HS-27A (cell line): ENCODE results near the gene NPEPPS.
"Not testable (repeated sequence)": the region's sequence is repeated elsewhere in the genome, so short reads cannot be mapped to it uniquely, and the experiment has no call there.

Experiments used
- DNase-seq: peaks from one replicate; pipeline ENCODE4 v3.0.0-alpha.2; 2012; ENCODE audit warnings: low read depth, missing footprints

NPEPPS gene

GRCh38 chr17:47562406-47562705 lies 31.4 kb downstream of the NPEPPS start:
- not testable (repeated sequence) for DNase-seq

- DNase-seq, result not testable (repeated sequence)
These were observed 36.4 kb downstream of the NPEPPS start for GRCh38 chr17:47567261-47567660.

GRCh38 chr17:47572561-47572960 lies 41.7 kb downstream of the NPEPPS start:
- DNase-seq, result not testable (repeated sequence)

DNA sequence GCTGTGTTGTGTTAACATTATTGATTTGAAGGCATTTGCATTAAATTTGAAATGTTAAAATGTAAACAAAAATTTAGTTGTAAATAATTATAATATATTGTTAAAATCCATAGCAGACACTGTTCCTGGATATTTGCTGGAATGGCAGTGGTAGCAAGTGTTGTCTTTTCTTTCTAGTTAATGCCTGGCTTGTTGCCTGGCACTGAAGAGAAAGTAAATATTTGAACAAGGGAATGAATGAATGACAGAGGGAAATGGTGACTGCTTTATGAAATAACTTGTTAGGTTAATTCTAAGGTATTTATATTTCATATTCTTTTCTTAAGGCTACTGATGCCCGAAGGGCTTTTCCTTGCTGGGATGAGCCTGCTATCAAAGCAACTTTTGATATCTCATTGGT lies 51.5 kb downstream of the NPEPPS start:
- DNase-seq, result not testable (repeated sequence)

DNA sequence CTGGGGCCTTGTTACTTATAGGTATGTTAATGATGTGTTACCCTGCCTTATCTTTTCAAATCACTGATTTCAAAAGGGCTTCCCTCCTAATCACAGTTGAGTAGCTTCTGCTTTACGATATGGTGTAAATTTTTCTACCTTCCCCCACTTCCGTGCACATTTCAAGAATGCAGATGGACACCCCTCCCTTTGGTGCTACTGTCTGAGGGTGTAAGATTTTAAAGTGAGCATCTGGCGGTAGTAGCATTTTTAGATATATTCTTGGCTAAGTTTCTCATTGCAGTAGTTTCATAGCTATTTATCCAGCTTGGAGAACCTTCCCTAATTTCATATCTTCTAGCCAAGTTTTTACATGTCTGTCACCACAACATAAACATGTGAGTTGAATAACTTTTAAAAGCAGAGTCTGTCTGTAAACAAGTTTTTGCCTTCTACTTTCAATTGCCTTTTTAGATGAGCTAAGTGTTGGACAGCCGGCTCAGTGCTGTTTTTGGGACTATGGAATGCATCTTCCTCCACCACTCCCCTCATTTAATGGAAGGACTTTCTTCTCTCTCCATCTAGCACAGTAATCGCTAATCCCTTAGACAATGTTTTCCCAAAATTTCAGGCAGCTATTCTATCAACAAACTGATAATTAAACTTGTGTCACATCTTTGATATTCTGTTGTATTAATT lies 55.6 kb downstream of the NPEPPS start:
- DNase-seq, result not testable (repeated sequence)

DNA sequence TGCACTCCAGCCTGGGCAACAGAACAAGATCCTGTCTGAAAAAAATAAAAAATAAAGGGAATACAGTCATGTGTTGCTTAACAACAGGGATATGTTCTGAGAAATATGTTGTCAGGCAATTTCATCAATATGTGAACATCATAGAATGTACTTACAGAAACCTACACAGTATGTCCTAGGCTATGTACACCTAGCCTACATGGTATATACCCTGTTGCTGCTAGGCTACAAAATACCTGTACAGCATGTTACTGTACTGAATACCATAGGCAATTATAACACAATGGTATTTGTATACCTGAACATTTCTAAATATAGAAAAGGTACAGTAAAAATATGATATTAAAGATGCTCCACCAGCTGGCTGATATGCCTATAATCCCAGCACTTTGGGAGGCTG lies 62.6 kb downstream of the NPEPPS start:
- not testable (repeated sequence) for DNase-seq

DNA sequence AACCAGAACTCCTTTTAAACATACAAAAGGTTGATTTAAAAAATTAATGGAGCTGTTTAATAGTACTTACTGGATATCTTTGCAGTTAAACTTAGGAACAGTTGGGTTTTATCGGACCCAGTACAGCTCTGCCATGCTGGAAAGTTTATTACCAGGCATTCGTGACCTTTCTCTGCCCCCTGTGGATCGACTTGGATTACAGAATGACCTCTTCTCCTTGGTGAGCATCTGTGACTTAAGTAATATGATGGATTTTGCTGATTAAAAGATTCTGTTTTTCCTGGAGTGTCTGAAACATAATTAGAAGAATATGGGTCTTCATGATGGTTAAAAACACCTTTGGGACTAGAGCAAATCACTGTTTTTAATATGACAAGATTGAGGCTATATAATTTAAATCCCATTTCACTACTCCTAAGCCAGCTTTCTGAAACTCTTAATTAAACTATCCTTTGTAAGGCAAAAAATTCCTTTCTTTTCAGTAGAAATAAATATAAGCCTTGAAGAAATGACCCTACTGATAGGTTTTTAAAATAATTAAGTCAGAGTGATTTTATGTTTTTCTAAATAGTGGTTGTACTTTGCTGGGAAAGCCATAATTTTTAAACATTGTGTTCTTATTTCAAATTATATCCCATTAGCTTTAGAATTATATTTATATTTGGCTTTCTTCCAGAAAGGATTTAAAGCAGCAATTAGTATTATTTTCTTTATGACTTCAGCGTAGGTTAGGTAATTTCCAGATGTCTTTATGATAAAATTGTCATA lies 73.1 kb downstream of the NPEPPS start:
- DNase-seq, result no peak

DNA sequence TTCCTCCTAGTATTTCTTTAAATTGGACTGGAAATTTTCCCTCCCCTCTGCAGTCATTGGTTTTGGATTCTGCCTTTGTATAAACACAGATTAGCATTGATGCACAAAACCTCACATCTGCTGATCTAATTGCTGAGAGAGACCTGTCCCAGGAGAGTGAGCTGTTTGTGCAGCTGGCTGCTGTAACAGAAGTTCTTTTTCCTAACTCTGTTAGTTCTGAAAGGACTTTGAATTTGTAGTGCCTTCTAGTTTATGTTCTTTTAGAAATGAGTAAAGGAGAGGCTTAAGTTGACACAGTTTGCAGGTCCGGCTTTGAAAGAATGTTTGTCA lies 73.7 kb downstream of the NPEPPS start:
- DNase-seq, result no peak

GRCh38 chr17:47605011-47605410 lies 74.1 kb downstream of the NPEPPS start:
- DNase-seq, result no peak

DNA sequence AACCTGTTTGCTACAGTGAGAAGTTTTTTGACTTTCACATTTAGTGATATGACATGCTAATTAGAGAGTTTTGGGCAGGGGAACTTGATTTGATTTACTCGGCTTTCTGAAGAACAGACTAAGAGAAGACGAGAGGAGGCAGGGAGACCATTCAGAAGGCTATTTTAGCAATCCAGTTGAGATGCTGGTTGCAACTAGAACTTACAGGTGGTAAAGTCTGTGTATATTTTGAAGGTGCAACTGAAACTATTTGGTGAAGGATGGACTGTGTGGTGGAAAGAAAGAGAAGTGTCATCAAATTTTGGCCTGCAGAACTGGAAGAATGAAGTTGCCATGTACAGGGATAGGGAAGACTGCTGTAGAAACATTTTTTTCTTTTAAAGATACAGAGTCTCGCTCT lies 76.6 kb downstream of the NPEPPS start:
- DNase-seq, result no peak

GRCh38 chr17:47611372-47612350 lies 80.8 kb downstream of the NPEPPS start:
- no peak for DNase-seq

- peak; percentile 45 for DNase-seq
These were observed 85.0 kb downstream of the NPEPPS start for GRCh38 chr17:47615766-47616424.

- no peak for DNase-seq
These were observed 87.5 kb downstream of the NPEPPS start for GRCh38 chr17:47618410-47618809.

GRCh38 chr17:47620503-47621245 lies 89.8 kb downstream of the NPEPPS start:
- no peak for DNase-seq

GRCh38 chr17:47621293-47622179 lies 90.6 kb downstream of the NPEPPS start:
- peak; percentile 91 for DNase-seq

GRCh38 chr17:47622180-47622549 lies 91.3 kb downstream of the NPEPPS start:
- DNase-seq, result no peak

GRCh38 chr17:47624727-47625068 lies 93.8 kb downstream of the NPEPPS start:
- DNase-seq, result no peak

- no peak for DNase-seq
These were observed 97.2 kb downstream of the NPEPPS start for GRCh38 chr17:47628014-47628566.

GRCh38 chr17:47629826-47630225 lies 98.9 kb downstream of the NPEPPS start:
- DNase-seq, result no peak

DNA sequence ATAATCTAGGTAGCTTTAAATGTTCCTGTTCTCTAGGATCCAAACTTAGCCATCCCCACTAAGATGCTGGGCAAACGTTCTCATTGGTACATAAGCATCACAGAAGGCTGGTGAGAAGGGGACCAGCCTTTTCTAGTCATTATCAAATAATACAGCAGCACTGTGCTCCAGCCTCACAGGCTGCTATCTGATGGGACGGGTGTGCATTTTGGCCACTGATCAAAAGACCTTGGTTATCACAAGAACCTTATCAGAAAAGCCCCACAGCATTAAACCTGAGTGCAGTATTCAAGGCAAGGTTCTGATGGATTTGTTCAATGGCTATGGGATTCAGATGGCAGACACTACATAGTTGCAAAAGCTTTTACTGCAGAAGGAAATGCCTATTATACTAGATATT lies 99.7 kb downstream of the NPEPPS start:
- DNase-seq, result no peak
